Measurements from ENCODE around the gene ABLIM3.

DNA sequence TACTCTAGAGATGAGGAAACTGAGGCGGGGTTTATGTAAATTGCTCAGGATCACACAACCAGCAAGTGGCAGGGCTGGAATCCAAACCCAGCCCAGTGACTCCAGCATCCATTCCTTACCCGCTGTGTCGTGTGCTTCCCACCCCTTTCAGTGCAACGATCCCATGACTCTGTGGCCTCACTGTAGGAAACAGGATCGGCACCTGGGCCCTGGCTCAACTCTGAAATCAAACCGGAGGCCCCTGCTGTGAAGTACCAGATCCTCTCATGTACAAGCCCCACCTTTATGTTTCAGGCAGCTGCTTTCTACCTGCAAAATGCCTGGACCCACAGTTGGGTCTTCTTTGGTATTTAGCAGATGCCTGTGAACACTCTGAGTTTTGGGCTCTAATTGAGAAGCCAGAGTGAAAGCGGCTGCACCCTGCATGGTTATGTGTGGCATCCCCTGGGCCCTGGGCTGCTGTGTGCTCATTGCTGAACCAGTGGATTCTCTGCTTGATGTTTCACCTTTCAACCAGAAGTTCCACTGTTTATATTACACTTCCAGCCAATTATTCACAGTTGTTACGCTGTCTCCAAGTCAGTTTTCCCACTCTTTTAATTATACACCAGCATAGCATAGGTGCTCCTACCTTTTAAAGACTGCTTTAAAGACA, 36.7 kb downstream of the ABLIM3 start:
- TF ChIP-seq GATA2 (IDR thresholded peaks at IDR 0.05; ENCODE audit: low read depth, low read length) (no peak), GATA3 (IDR thresholded peaks at IDR 0.05; ENCODE audit: low read depth, low read length) (no peak)

Data from SH-SY5Y (cell line).